Activated CD4-positive, alpha-beta T cell treated with anti-CD3 and anti-CD28 coated beads for 4 hours (primary cell): ENCODE measurements around the gene BCAM.
"Not testable (repeated sequence)": the region's sequence is repeated elsewhere in the genome, so short reads cannot be mapped to it uniquely, and the experiment has no call there.

Experiments used
- DNase-seq, 2 donors: peaks; one replicate each; pipeline ENCODE4 v3.0.0-alpha.2; 2020

BCAM gene

DNA sequence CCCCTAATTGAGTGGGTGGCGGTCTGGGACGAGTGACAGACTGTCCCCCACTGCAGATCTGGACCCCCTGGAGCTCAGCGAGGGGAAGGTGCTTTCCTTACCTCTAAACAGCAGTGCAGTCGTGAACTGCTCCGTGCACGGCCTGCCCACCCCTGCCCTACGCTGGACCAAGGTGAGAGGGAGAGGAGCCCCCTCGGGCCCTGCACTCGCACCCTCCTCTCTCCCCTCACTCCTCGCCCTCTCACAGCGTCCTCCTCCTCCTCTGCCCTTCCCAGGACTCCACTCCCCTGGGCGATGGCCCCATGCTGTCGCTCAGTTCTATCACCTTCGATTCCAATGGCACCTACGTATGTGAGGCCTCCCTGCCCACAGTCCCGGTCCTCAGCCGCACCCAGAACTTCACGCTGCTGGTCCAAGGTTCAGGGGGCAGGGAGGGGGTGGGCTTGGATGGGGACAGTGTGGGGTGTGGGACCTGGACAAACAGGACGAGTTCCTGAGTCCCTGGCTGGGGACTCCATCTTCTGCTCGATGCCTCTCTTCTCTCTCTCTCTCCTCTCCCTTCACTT lies 9.6 kb downstream of the BCAM start:
- DNase-seq, result no peak

DNA sequence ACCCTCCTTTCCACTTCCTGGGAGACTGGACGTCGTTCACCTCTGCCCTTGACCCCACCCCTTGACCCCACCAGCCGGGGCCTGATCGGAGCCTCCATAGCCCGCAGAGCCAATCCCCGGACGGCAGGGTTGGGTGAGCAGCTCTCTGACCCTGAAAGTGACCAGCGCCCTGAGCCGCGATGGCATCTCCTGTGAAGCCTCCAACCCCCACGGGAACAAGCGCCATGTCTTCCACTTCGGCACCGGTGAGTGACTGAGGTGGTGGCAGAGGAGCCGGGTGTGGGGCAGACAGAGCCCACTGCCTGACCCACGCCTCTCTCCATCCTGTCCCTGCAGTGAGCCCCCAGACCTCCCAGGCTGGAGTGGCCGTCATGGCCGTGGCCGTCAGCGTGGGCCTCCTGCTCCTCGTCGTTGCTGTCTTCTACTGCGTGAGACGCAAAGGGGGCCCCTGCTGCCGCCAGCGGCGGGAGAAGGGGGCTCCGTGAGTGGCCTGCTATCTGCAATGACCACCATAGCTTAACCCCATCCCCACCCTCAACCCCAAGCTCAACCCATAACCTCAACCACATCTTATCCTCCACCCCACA lies 10.4 kb downstream of the BCAM start:
- DNase-seq, result no peak

DNA sequence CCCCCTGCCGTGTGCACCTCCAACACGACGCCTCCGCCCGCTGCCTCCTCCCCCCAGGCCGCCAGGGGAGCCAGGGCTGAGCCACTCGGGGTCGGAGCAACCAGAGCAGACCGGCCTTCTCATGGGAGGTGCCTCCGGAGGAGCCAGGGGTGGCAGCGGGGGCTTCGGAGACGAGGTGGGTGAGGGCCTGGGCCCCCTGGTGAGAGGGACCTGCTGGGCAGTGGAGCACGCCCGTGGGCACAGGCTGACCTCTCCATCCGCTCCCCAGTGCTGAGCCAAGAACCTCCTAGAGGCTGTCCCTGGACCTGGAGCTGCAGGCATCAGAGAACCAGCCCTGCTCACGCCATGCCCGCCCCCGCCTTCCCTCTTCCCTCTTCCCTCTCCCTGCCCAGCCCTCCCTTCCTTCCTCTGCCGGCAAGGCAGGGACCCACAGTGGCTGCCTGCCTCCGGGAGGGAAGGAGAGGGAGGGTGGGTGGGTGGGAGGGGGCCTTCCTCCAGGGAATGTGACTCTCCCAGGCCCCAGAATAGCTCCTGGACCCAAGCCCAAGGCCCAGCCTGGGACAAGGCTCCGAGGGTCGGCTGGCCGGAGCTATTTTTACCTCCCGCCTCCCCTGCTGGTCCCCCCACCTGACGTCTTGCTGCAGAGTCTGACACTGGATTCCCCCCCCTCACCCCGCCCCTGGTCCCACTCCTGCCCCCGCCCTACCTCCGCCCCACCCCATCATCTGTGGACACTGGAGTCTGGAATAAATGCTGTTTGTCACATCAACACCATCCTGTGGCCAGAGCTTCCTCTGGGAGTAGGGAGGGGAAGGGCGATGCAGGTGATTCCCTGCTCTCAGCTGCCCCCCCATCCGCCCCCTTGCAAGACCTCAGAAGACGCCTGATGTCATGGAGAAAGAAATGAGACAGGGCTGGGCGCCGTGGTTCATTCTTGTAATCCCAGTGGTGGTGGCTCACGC lies 12.0 kb downstream of the BCAM start:
- DNase-seq, result no peak

DNA sequence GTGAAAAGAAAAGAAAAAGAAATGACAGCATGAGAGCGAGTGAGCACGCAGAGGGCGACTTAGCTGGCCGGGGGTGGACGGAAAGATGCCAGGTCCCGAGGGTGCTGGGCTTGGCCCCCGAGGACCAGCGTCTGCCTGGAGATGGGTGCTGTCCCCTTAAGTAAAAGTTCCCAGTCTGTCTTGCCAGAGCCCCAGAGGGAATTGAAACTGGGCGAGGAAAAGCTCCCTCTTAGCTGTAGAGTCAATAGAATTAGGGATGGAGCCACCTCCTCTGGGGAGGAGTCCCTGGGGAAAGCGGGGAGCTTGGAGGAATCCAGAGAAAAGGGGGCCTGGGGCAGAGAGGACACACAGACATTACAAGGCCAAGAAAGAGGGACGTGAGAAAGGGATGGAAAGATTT lies 13.3 kb downstream of the BCAM start:
- DNase-seq, result no peak

DNA sequence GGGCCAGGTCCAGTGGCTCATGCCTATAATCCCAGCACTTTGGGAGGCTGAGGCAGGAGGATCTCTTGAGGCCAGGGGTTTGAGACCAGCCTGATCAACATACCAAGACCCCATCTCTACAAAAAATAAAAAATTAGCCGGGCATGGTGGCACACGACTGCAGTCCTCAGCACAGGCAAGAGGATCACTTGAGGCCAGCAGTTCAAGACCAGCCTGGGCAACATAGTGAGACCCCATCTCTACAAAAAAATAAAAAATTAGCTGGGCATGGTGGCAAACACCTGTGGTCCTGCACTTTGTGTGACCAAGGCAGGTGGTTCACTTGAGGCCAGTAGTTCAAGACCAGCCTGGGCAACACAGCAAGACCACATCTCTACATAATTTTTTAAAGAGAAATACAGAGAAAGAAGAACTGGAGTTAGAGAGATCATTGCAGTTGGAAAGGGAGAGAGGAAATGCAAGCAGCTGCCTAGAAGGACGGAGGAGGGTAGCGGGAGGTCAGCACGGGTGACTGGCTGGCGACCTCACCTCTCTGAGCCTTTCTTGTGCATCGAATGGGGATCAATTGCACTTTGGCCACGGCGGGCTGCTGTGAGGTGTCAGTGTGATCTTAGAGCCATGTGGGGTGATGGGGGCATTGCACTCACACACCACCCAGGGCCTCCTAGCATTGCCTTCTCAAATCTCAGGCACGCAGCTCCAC lies 13.9 kb downstream of the BCAM start:
- DNase-seq, result no peak

DNA sequence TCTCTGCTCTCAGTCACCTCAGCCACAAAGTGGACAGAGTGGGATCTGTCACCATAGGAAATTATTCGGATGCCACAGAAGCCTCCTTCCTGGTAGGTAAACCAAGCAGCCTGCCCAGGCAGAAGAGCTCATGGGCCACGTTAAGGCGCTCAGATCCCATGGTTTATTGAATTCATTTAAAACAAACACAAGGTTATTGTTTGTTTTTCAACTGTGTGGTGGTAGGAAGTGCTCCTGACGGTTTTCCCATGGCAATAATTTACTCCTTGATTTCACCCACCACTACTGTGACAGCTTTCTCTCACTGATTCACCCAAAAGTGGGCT lies 14.4 kb downstream of the BCAM start:
- no peak for DNase-seq

GRCh38 chr19:44824761-44825160 lies 15.9 kb downstream of the BCAM start:
- no peak for DNase-seq

GRCh38 chr19:44832875-44833274 lies 24.0 kb downstream of the BCAM start:
- DNase-seq, result not testable (repeated sequence)

- DNase-seq, result not testable (repeated sequence)
Measured at GRCh38 chr19:44834399-44834798, 25.5 kb downstream of the BCAM start.

DNA sequence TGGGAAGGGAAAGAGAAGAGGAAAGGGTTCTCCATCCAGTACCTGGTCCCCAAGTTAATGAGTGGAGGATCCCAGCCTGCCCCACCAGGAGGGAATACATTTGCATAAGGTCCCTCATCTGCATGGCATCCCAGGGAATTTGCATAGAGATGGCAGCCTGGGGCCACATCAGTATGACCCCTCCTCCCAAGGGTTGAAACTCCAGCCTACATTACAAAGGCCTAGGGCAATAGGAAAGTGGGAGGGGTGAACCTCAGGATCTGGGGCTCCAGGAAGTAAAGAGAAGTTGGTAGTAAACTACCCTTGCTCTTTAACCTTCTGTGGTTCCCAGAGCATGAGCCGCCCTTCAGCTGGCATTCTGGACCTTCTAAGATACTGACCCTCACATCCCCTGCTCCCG lies 30.4 kb downstream of the BCAM start:
- DNase-seq, result no peak

DNA sequence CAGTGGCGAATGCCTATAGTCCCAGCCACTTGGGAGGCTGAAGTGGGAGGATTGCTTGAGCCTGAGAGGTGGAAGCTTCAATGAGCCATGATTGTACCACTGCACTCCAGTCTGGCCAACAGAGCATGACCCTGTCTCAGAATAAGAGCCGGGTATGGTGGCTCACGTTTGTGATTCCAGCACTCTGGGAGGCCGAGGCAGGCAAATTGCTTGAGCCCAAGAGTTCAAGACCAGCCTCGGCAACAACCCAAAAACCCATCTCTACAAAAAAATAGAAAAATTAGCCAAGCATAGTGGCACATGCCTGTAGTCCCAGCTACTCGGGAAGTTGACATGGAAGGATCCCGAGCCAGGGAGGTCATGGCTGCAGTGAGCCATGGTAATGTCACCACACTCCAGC lies 31.9 kb downstream of the BCAM start:
- no peak for DNase-seq

- DNase-seq, result no peak
Measured at GRCh38 chr19:44841231-44841630, 32.3 kb downstream of the BCAM start.

GRCh38 chr19:44845286-44845611 lies 36.3 kb downstream of the BCAM start:
- DNase-seq, result no peak

DNA sequence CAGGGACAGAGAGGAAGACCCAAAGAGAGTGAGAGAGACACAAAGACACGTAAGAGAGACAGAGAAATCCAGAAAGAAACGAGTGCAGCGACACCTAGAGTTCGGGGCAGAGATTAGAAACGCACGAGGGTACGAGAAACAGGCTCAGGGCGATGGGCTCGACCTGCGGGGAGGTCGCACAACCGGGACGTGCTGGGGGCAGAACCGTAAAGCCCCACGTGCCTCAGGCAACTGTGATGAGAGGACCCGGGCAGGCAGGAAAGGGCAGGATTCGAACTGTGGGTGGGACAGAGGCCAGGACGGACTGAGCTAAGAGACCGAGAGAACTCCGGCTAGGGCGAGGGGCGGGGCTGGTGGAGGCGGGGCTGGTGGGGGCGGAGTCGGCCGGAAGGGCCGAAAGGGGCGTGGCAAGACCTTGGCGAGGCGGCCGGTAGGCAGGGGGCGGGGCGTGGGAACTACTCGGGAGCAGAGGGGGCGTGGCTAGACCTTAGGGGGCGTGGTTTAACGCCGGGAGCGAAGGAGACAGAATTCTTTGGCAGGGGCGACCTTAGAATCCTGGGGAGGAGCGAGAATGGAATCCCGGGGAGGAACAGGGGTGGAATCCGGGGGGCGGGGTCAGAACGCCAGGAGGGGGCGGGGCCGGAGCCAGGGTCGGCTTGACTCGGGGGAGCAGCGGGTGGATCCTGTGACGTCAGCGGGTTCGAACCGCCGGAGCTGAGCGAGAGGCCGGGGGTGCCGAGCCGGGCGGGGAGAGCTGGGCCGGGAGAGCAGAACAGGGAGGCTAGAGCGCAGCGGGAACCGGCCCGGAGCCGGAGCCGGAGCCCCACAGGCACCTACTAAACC lies 36.9 kb downstream of the BCAM start, which contains the start of gene NECTIN2:
NECTIN2 (plus strand) TSS at position 686 of the 843 bp plus-strand sequence. CDS start 229 bp downstream, outside the sequence.
- DNase-seq, result peak; percentile 71 to 81

DNA sequence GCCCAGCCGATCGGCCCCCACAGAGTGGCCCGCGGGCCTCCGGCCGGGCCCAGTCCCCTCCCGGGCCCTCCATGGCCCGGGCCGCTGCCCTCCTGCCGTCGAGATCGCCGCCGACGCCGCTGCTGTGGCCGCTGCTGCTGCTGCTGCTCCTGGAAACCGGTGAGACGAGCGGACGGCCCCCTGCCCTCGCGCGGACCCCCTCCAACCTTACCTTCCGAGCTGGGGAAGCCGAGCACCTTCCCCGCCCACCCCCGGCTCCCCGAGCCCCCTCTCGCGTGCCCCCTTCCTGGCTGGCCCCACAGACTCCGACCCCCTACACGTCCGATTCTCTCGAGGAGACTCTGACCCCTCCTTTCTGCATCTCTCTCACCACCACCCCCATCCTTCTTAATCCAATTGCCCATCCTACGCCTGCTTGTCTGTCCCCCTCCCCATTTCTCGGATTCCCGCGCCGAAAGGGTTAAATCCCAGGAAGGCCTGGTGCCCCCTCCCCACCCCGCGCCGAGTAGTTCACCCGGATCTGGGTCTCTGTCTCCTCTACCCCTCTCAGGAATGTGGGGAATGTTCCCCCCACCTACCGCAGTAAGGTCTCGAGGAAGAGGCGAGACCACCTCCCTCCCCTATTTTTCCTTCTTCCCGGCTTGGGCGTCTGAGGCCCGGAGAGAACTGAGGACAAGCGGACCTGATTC lies 37.7 kb downstream of the BCAM start:
- DNase-seq, result no peak

GRCh38 chr19:44847144-44848035 lies 38.5 kb downstream of the BCAM start:
- no peak for DNase-seq

DNA sequence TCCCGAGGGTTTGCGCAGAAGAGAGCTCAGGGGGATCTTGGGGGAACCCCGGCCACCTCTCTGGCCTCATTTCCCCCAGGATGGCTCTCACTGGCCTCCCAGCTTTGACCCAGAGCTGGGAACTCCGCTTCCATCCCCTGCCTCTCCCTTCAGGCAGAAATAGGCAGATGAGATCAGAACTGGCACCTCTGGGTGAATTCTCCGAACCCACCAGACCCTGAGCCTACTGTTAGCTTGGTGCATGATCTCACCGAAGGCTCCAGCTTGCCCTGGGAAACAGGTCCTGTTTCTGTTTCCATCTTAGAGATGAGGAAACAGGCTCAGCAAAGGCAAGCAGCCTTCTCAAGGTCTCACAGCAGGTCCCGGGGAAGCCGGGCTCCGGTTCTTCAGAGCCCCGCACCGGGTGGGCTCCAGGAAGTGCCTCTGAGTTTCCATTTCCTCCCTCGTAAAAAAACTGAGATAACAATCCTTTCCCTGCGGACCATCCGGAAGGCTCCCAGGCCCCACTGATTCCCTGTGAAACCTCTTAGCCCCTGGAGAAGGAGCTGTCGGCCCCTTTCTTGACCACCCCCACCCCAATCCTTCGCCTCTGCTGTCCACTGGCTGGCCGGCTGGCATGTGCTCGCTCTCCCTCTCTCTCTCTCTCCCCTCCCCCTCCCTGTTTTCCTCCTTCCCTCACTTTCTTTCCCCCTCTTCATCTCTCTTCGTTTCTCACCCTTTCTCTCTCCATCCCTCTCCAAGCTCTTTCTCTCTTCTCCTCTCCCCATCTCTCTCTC lies 39.3 kb downstream of the BCAM start:
- no peak for DNase-seq

GRCh38 chr19:44848812-44849447 lies 40.0 kb downstream of the BCAM start:
- DNase-seq, result no peak

DNA sequence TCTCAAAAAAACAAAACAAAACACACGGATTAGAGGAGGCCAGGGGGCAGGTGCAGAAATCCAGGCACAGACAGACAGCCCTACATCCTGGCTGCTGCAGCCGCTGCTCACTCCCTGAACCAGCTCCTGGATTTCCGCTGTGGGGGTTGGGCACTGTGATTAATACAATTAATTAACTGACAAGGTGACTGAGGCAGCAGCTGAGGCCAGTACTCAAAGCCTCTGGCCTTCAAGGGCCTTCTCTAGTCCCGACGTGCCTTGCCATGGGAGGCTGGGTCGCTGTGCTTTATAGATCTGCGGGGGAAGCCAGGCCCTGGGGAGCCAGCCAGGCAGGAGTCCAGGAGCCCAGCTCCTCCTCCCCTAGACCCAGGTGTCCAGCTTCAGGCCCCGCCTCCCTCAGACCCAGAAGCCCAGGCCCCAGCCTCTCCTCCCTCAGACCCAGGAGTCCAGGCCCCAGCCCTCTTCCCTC lies 41.8 kb downstream of the BCAM start:
- DNase-seq, result no peak
